NCI-H1694 (cell line): ENCODE data around the gene SQOR.

ENCODE experiments used
- DNase-seq: peaks from one replicate; lab custom pipeline; 2025; lab: John Stamatoyannopoulos, UW

The SQOR gene

GRCh38 chr15:45705510-45706473 lies 71.0 kb downstream of the SQOR start:
- peak; percentile 88 for DNase-seq

DNA sequence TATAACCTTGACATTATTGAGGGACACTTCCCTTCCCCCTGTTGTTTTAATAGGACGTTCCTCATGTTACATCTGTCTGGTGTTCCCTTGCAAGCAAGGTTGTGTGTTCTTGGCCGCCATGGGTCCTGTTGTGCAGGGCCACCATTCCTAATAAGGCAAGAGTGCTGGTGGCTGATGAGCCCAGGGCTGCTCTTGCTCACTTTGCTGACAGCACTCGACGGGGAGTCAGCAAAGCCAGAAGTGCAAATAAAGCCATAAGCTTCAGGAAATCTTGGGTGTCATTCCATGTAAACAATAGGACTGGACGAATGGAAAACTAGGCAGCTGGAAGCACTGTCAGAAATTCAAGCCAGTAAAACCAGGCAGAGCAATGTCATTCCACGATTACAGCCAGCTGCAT lies 75.8 kb downstream of the SQOR start:
- DNase-seq: no peak

DNA sequence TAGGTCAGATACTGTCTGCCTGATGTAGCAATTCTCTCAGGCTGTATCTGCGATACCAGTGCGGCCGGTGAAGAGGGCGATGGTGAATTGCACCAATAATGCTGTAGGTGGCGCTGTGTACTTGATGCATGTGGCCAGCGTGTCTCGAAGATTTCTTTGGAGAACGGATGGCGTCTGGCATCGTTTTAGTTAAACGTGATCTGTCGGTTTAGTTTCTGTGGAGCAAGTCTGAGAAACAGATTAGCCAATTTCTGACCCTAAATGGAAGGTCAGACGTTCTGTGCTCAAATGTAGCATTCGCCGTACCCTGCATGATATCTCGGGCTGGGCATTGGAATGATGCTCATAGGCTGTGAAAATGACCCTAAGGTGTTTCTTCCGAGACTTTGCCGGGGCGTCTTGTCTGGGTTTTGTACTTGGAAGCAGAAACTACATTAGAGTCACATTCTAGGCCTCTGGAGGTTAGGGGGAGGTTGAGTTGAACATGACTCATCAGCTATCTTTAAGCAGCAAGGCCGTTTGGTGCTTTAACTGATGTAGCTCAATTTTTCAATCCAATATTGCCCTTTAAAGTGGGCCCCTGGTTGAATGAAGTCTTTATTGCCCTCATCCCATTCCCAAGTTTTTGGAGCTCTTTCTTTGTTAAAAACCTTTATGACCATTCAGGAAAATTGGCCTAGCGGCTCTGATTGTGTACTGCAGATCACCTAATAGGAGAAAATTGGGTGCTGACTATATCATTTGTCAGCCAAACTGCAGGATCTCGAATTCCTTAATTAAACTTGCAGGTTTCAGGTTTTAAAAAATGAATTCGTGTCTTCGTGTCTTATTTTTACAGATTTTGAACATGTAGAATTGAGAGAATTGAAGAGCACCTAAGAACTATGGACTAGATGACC lies 80.0 kb downstream of the SQOR start:
- DNase-seq: peak; percentile 34

- no peak for DNase-seq
These were observed 80.7 kb downstream of the SQOR start for GRCh38 chr15:45715528-45715927.

DNA sequence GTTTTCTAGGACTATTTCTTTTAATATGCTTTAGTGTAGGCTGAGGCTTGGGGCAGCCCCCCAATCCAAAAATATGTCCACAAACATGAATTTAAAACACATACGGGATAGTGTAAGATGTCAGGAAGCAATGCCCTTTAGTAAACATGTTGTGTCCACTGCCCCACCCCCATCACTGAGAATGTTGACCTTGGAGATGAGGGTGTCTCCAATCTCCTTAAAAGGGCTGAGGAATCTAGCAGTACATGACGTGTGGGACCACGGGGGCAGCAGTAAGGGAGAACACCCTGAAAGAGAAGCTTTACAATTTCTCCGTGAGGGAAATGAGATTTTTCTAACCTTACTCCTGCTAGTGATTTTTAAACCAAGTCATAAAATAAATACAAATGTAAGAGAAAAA lies 84.7 kb downstream of the SQOR start:
- no peak for DNase-seq

- DNase-seq: no peak
These were observed 85.4 kb downstream of the SQOR start for GRCh38 chr15:45720183-45720582.

DNA sequence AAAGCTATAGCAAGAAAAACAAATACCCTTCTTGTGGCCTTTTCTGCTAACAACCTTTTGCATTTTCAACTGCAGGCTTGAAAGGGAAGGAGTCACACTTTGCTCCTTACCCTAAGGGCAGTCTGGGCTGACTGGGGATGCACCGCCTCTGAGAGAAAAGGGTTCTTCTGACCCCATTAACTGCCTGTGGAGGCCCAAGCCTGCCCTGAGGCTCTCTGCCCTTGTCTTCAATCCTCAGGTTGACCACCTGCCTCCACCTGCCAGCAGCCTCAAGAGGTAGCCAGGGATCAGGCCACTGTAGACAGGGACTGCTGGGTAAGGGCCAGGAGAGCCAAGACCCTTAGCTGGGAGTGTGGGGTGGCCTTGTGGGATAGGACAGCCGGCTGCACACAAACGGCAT lies 93.8 kb downstream of the SQOR start:
- DNase-seq: no peak

GRCh38 chr15:45729141-45729540 lies 94.3 kb downstream of the SQOR start:
- DNase-seq: no peak

DNA sequence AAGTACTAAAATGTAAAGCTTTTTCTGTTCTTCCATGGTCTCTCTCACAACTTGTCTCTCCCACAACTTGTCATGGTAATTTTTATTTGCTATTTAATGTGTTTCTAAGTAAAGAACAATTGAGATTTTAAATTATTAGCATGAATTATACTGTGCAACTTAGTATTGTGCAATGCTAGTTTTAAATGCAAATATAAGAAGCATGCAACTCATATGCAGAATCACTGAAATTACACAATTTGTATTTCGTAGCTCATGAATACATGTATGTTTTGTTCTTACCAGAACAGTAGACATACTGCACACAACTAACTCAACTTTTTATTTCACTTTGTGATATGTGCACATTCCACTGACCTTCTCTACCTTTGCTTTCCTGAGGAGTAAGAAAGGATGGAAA lies 96.5 kb downstream of the SQOR start:
- DNase-seq: no peak

DNA sequence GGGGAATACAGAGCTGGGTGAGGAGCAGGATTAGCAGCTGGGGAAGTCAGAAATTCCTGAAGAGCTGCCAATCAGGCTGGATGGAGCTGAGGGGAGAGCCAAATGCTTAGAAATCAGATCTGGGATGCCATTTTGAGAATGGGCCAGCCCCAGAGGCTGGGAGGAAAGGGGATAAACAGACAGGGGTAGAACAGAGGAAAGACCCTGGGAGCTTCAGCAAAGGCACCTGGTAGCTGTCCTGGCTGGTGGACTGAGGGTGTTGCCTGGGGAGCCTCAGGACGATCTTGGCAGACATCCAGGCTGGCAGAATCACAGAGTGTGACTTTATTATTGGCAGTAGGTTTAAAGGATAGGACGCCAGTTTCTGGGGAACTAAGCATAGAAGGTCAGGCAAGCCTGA lies 97.8 kb downstream of the SQOR start:
- peak; percentile 72 for DNase-seq

DNA sequence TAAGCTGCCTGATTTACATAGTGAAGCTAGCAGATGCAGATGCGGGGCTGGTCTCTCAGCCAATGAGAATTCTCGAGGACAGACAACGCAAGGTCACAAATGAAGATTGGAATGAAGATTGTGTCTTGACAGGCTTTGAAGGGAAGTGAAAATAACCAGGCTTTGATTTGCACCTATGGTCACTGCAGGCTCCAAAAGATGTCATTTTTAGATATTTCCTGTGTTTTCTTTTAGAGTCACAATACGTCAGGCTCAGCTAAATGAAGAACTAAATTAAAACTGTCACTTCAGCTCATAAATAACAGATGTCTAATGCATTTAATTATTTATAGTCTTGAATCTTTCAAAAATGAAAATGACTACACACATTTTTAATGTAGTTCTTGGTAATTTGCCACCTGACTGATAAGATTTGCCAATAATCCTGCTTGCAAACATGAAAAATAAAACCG lies 99.5 kb downstream of the SQOR start:
- DNase-seq: no peak
